ENCODE data around the gene HOXC9. TPM values are rescaled to one million over a fixed set of nuclear protein-coding genes. Genes with fewer than 3 reads are reported as not detected.

HOXC9 gene
- total RNA-seq, 1 donor from 2014 or later, result 0.28 TPM

DNA sequence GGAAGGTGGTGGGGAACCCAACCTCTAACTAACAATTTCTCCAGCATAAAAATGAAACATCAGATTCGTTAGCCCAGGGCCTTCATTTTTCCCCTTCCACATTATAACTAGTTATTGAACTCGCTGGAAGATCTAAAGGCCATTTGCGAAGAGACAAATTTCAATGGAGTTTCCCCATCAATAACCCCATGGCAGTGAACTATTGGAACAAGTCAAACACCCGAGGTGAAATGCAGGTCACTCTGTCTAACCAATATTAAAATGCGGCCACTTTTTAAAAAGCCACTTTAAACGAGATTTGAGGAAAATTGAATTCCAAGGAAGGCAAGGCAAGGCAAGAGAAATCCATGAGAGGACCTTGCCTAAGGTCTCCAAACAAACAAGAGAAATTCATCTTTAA lies 49.1 kb downstream of the HOXC9 start:
- Mint-ChIP-seq H3K4me1 (ENCODE audit: unreplicated experiment) (peaks cover 6% of the 10 kb centered on the region), H3K27ac (ENCODE audit: unreplicated experiment) (no peak overlapping the region)

DNA sequence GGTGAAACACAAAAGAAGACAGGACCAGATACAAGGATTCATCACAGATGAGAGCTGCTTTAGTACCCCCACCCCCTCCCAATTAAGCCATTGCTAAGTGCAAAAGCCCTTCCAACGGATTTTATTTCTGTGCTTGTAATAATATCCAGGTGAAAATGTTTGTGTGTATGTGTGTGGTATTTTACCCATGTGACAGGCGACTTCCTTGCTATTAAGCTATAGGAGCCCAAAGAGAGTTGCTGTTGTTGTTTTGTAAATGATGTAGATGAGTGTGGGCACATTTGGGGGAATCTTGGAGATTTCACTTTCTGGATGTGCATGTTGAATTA lies 50.5 kb downstream of the HOXC9 start:
- peaks cover 48% of the 10 kb centered on the region for H3K27me3 Mint-ChIP-seq (ENCODE audit: unreplicated experiment)
- H3K27ac Mint-ChIP-seq (ENCODE audit: unreplicated experiment), result no peak overlapping the region
- peaks cover 6% of the 10 kb centered on the region for H3K4me1 Mint-ChIP-seq (ENCODE audit: unreplicated experiment)

More for the DNA sequence above, 49.1 kb downstream of the HOXC9 start:
- TF ChIP-seq, protein P1, sequence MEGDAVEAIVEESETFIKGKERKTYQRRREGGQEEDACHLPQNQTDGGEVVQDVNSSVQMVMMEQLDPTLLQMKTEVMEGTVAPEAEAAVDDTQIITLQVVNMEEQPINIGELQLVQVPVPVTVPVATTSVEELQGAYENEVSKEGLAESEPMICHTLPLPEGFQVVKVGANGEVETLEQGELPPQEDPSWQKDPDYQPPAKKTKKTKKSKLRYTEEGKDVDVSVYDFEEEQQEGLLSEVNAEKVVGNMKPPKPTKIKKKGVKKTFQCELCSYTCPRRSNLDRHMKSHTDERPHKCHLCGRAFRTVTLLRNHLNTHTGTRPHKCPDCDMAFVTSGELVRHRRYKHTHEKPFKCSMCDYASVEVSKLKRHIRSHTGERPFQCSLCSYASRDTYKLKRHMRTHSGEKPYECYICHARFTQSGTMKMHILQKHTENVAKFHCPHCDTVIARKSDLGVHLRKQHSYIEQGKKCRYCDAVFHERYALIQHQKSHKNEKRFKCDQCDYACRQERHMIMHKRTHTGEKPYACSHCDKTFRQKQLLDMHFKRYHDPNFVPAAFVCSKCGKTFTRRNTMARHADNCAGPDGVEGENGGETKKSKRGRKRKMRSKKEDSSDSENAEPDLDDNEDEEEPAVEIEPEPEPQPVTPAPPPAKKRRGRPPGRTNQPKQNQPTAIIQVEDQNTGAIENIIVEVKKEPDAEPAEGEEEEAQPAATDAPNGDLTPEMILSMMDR (IDR thresholded peaks at IDR 0.05; ENCODE audit: unreplicated experiment), result no peak
- no peak for DNase-seq (ENCODE audit: low spot score)
- peaks cover 57% of the 10 kb centered on the region for H3K27me3 Mint-ChIP-seq (ENCODE audit: unreplicated experiment)
- H3K36me3 Mint-ChIP-seq (ENCODE audit: low read depth, unreplicated experiment), result peaks cover 3% of the 10 kb centered on the region
- no peak overlapping the region for H3K4me3 Mint-ChIP-seq (ENCODE audit: unreplicated experiment)
- H3K9me3 Mint-ChIP-seq (ENCODE audit: unreplicated experiment), result no peaks in the 10 kb centered on the region

DNA sequence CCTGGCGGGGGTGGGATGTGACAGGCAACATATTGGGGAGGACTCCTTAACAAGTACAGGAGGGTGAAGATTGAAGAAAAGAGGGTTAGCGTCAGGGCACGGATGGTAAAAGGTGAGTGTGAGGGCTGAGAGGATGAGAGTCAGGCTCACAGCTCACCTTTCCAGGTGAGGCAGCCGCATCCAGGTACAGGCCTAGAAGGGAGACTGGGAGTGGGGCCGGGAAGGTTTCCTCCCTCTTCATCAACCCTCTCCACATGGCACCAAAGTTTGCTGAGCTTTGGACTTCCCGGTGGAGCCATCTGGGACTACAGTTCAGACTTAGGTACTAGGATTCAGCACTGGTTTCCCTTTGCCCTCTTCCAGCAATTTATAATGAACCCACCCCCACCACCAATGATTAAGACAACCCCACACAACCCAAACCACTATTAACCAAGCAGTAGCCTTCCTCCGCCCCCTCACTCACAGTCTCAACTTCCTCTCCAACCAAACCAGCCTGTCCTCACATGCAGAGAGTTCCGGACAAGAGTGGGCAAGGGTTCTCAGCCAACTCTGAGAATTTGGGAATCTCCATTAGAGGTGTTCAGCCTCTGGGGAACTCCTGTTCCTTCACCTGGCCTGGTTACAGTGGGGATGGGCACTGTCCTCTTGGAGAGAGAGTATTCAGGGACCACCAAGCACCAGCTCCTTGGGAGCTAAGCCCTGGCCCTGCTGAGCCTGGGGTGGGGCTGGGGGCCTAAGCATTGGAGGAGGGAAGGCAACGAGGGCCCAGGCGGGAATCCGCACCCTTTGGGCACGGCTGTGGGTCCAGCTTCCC lies 51.3 kb downstream of the HOXC9 start:
- Mint-ChIP-seq H3K27ac (ENCODE audit: unreplicated experiment) (no peak overlapping the region), H3K27me3 (ENCODE audit: unreplicated experiment) (peaks cover 43% of the 10 kb centered on the region), H3K9me3 (ENCODE audit: unreplicated experiment) (no peaks in the 10 kb centered on the region), H3K4me3 (ENCODE audit: unreplicated experiment) (no peak overlapping the region), H3K36me3 (ENCODE audit: low read depth, unreplicated experiment) (peaks cover 3% of the 10 kb centered on the region), H3K4me1 (ENCODE audit: unreplicated experiment) (peaks cover 6% of the 10 kb centered on the region)
- TF ChIP-seq, protein P1 (IDR thresholded peaks at IDR 0.05; ENCODE audit: unreplicated experiment), result no peak
- DNase-seq (ENCODE audit: low spot score), result no peak

More for the DNA sequence above, 50.5 kb downstream of the HOXC9 start:
- TF ChIP-seq, protein P1 (IDR thresholded peaks at IDR 0.05; ENCODE audit: unreplicated experiment), result no peak
- H3K9me3 Mint-ChIP-seq (ENCODE audit: unreplicated experiment), result no peaks in the 10 kb centered on the region
- DNase-seq (ENCODE audit: low spot score), result no peak
- no peak overlapping the region for H3K4me3 Mint-ChIP-seq (ENCODE audit: unreplicated experiment)
- H3K36me3 Mint-ChIP-seq (ENCODE audit: low read depth, unreplicated experiment), result peaks cover 3% of the 10 kb centered on the region

DNA sequence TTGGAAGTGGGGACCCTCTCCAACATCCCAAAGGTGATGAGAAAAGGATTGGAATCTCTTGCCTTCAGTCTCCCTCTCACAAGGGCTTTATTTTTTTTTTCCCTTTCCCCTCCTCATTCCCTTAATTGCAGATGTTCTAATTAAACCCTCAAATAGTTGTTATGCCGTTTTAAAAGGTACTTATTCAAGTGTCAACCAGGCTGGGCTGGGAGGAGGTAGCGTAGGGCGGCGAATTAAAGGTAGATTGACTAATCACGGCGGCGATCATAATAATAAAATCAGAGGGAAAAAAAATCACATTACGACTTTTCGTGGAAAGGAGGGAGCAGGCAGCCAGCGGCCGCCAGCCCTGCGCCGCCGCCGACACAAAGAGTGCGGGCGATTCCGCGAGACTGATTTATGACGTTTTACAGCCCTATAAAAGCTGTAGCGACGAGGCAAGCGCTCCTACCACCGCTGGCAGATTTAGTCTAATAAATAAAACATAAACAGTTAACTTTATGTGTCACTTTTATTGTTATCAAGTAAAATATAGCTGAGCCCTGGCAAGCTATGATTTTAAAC lies 52.0 kb downstream of the HOXC9 start:
- peaks cover 3% of the 10 kb centered on the region for H3K36me3 Mint-ChIP-seq (ENCODE audit: low read depth, unreplicated experiment)

More for the DNA sequence above, 52.0 kb downstream of the HOXC9 start:
- Mint-ChIP-seq H3K27me3 (ENCODE audit: unreplicated experiment) (peaks cover 43% of the 10 kb centered on the region), H3K4me1 (ENCODE audit: unreplicated experiment) (peaks cover 6% of the 10 kb centered on the region), H3K4me3 (ENCODE audit: unreplicated experiment) (peak overlapping the region; percentile 29), H3K9me3 (ENCODE audit: unreplicated experiment) (no peaks in the 10 kb centered on the region), H3K27ac (ENCODE audit: unreplicated experiment) (peak overlapping the region; percentile 66)
- TF ChIP-seq, protein P1 (IDR thresholded peaks at IDR 0.05; ENCODE audit: unreplicated experiment), result no peak
- no peak for DNase-seq (ENCODE audit: low spot score)
